GM12878 (cell line): Measurements from ENCODE around the gene PTPN14. TPM values are rescaled to one million over a fixed set of nuclear protein-coding genes. Genes with fewer than 3 reads are reported as not detected.

Experiments used
- ATAC-seq: fragments of 200-7000 bp; cut with Tn5 transposase; 3 replicates; pipeline ENCODE4 v1.9.1; 2020; ENCODE audit warnings: mild to moderate bottlenecking, moderate library complexity
- BruUV-seq: library from RNA; stranded (reverse); fragments of 400-500 nt; replicated peaks from 2 replicates; lab custom pipeline; 2021; lab: Mats Ljungman, UMichigan
- CTCF ChIA-PET: fragments of 300-600 bp; sonication (Branson Sonifier 250); formaldehyde crosslinking; extraction: SDS; loops from one replicate; lab custom pipeline; 2021; ENCODE audit warnings: inconsistent platforms; lab: Yijun Ruan, JAX
- POLR2A ChIA-PET: fragments of 350-600 bp; formaldehyde crosslinking; extraction: SDS; loops from one replicate; lab custom pipeline; 2021; ENCODE audit warnings: inconsistent platforms; lab: Charles Lee
- RAD21 ChIA-PET: fragments of 300-600 bp; sonication (Branson Sonifier 250); formaldehyde crosslinking; loops from one replicate; lab custom pipeline; 2023; ENCODE audit warnings: antibody characterized with exemption; ENCODE audit not compliant: unreplicated experiment; lab: Charles Lee
- SMC1A ChIA-PET: fragments of 300-600 bp; sonication (Branson Sonifier 250); formaldehyde crosslinking; loops from one replicate; lab custom pipeline; 2023; ENCODE audit not compliant: unreplicated experiment, uncharacterized antibody; lab: Charles Lee
- DNase-seq: peaks from one replicate; pipeline ENCODE4 v3.0.0-alpha.2; 2011; ENCODE audit warnings: low read depth, low spot score
- FAIRE-seq: peaks from 3 replicates; lab custom pipeline; 2011; peaks lifted over from hg19 to GRCh38; lab: Jason Lieb, UNC
- H2AFZ ChIP-seq: 2 replicates; pipeline ENCODE4 v1.6.0; 2011; ENCODE audit warnings: low read depth, low read length, control low read depth; ENCODE audit not compliant: control insufficient read depth
- H3K27ac ChIP-seq: 2 replicates; pipeline ENCODE4 v1.5.1; 2011; ENCODE audit warnings: control low read depth; ENCODE audit not compliant: control insufficient read depth, insufficient read depth
- H3K27me3 ChIP-seq, 2 experiments: replicated peaks in 1 of 2; 2 replicates each; pipeline versions ENCODE4 v1.6.0 to v1.6.1; 2011; ENCODE audit warnings: low read length in 1 of 2; ENCODE audit not compliant: control insufficient read depth in 2 of 2, insufficient read depth in 2 of 2
- H3K36me3 ChIP-seq, 2 experiments: 2 replicates each; pipeline ENCODE4 v1.5.1; 2011; ENCODE audit warnings: low read length in 1 of 2; ENCODE audit not compliant: control insufficient read depth in 2 of 2, insufficient read depth in 2 of 2
- H3K4me1 ChIP-seq: 2 replicates; pipeline ENCODE4 v1.6.1; 2011; ENCODE audit warnings: mild to moderate bottlenecking, low read length, moderate library complexity, mixed read lengths; ENCODE audit not compliant: control insufficient read depth, insufficient read depth
- H3K4me2 ChIP-seq: 2 replicates; pipeline ENCODE4 v1.6.0; 2011; ENCODE audit warnings: control low read depth; ENCODE audit not compliant: control insufficient read depth, insufficient read depth
- H3K4me3 ChIP-seq: fragments of 200-600 bp; sonication (generic); 2 replicates; pipeline ENCODE4 v1.5.1; 2016
- H3K79me2 ChIP-seq: 2 replicates; pipeline ENCODE4 v1.6.0; 2011; ENCODE audit warnings: low read length; ENCODE audit not compliant: control insufficient read depth, insufficient read depth
- H3K9ac ChIP-seq: 2 replicates; pipeline ENCODE4 v1.8.0; 2011; ENCODE audit warnings: low read length, control low read depth, mixed read lengths; ENCODE audit not compliant: control insufficient read depth, insufficient read depth
- H3K9me3 ChIP-seq: replicated peaks from 3 replicates; pipeline ENCODE4 v1.5.1; 2011; ENCODE audit warnings: mild to moderate bottlenecking, low read length; ENCODE audit not compliant: control insufficient read depth, insufficient read depth
- H4K20me1 ChIP-seq: 2 replicates; pipeline ENCODE4 v1.6.0; 2011; ENCODE audit not compliant: control insufficient read depth, insufficient read depth
- BACH1 ChIP-seq: fragments of 450-650 bp; IDR thresholded peaks from 2 replicates; pipeline ENCODE4 v1.6.1; 2017; ENCODE audit warnings: mild to moderate bottlenecking, borderline replicate concordance
- BRCA1 ChIP-seq: IDR thresholded peaks from 2 replicates; pipeline ENCODE4 v1.6.1; 2011; ENCODE audit warnings: low read depth, low read length, improper control_type of control experiment
- CREB1 ChIP-seq: IDR thresholded peaks from 2 replicates; pipeline ENCODE4 v1.6.1; 2012; ENCODE audit warnings: low read depth, mild to moderate bottlenecking, inconsistent platforms
- GATAD2B ChIP-seq: fragments of 450-650 bp; conservative IDR thresholded peaks from 2 replicates; pipeline ENCODE4 v1.6.1; 2017; ENCODE audit warnings: low read depth, mild to moderate bottlenecking, moderate library complexity
- JUND ChIP-seq: IDR thresholded peaks from 2 replicates; pipeline ENCODE4 v1.6.1; 2012; ENCODE audit warnings: low read depth, mild to moderate bottlenecking, low read length, improper control_type of control experiment, moderate library complexity
- MEF2B ChIP-seq: fragments of 450-650 bp; IDR thresholded peaks from 2 replicates; pipeline ENCODE4 v1.6.1; 2018; ENCODE audit warnings: mild to moderate bottlenecking, moderate library complexity; ENCODE audit not compliant: partially characterized antibody, poor library complexity, severe bottlenecking
- MXI1 ChIP-seq: fragments of 150-350 bp; IDR thresholded peaks from 2 replicates; pipeline ENCODE4 v1.6.1; 2011; ENCODE audit warnings: low read depth, mild to moderate bottlenecking, inconsistent platforms, low read length, improper control_type of control experiment
- MYB ChIP-seq: fragments of 150-350 bp; IDR thresholded peaks from 2 replicates; pipeline ENCODE4 v1.6.1; 2014; ENCODE audit warnings: mild to moderate bottlenecking, low read depth, low read length, borderline replicate concordance
- SMAD5 ChIP-seq: IDR thresholded peaks from 2 replicates; pipeline ENCODE4 v1.6.1; 2016; ENCODE audit warnings: antibody characterized with exemption, low read depth
- SREBF2 ChIP-seq: IDR thresholded peaks from 2 replicates; pipeline ENCODE4 v1.6.1; 2012; ENCODE audit warnings: mild to moderate bottlenecking, low read length
- TBL1XR1 ChIP-seq: IDR thresholded peaks from 2 replicates; pipeline ENCODE4 v1.6.1; 2012; ENCODE audit warnings: low read depth, low read length, improper control_type of control experiment
- ZBTB33 ChIP-seq: fragments of 450-650 bp; IDR thresholded peaks from 2 replicates; pipeline ENCODE4 v1.6.1; 2017; ENCODE audit warnings: mild to moderate bottlenecking
- ZNF217 ChIP-seq: fragments of 450-650 bp; IDR thresholded peaks from 2 replicates; pipeline ENCODE4 v1.6.1; 2017; ENCODE audit warnings: antibody characterized with exemption, mild to moderate bottlenecking
- WGBS: methylation state at CpG from one replicate; pipeline ENCODE4 v1.1.6; 2016; ENCODE audit warnings: low lambda C conversion rate; ENCODE audit not compliant: insufficient replicate concordance, insufficient coverage; ENCODE audit errors: missing lambda C conversion rate; 5-methylcytosine and 5-hydroxymethylcytosine counted together
- in situ Hi-C: fragments of 300-500 bp; cut with MboI; formaldehyde crosslinking; loops from 9 replicates; pipeline ENCODE4 v1.14.3; 2018; ENCODE audit warnings: mixed read lengths
- intact Hi-C: fragments of 100-400 bp; cut with micrococcal nuclease; formaldehyde crosslinking; loops from one replicate; pipeline ENCODE4 v1.14.2; 2022; ENCODE audit not compliant: unreplicated experiment
- polyA plus RNA-seq, 11 experiments: library from polyadenylated mRNA; depleted of rRNA in 4 of 11; unstranded in 6 of 11; stranded (reverse) in 5 of 11; fragments of >200 nt; fragmentation: Nextera tagmentation in 4 of 11; fragmentation: Illumina TruSeq in 1 of 11; extraction: Ambion mirVana in 4 of 11; extraction: Trizol in 1 of 11; gene quantifications; 1 replicate in 1 of 11; 2 replicates in 10 of 11; pipeline versions ENCODE4 v1.2.1 to v1.2.3, GENCODE V29; 2011 to 2016; ENCODE audit warnings: inconsistent platforms in 2 of 11, missing spikeins in 2 of 11, low read depth in 1 of 11
- total RNA-seq, 4 experiments: library from RNA; depleted of rRNA in 3 of 4; stranded (reverse); fragments of >200 nt in 3 of 4; fragmentation: Illumina TruSeq in 1 of 4; extraction: Trizol in 1 of 4; gene quantifications; 2 replicates each; pipeline versions ENCODE4 v1.2.1 to v1.2.3, GENCODE V29; 2013 to 2021

The PTPN14 gene
- total and polyA plus RNA-seq, 10 of the 15 experiments (the other 5 are each of a cell fraction or from before 2014, with no cell fraction given), result 0.05 to 5.1 (median 0.44) TPM

GRCh38 chr1:214458541-214458940, 92.9 kb downstream of the PTPN14 start:
- no peaks in the 10 kb centered on the region for H3K36me3 ChIP-seq
- intact Hi-C loops, result no loop called here
- no peak for FAIRE-seq

More at GRCh38 chr1:214458541-214458940, 92.9 kb downstream of the PTPN14 start:
- RAD21 ChIA-PET, result interaction anchor here (1.1 to 2.0 kb wide), 5 partner anchors 14 to 62 kb away, joined by 3 to 7 read pairs (median 3); no protein-coding TSS in a partner anchor
- in situ Hi-C loops, result no loop called here
- no peaks in the 10 kb centered on the region; a peak in 1 of 4 replicates for H3K27me3 ChIP-seq
- no peaks in the 10 kb centered on the region for H4K20me1 ChIP-seq
- CTCF ChIA-PET, result interaction anchor here (0.9 to 2.9 kb wide), 4 partner anchors 13 to 126 kb away, joined by 3 to 15 read pairs (median 5); no protein-coding TSS in a partner anchor
- POLR2A ChIA-PET, result interaction anchor here (0.7 to 1.5 kb wide), 4 partner anchors 13 to 92 kb away, joined by 3 to 8 read pairs (median 5); no protein-coding TSS in a partner anchor
- ATAC-seq (no peak), DNase-seq (no peak)
- no peak overlapping the region for H2AFZ ChIP-seq
- no peak overlapping the region for H3K4me3 ChIP-seq
- TF ChIP-seq GATAD2B (no peak), SMAD5 (no peak), CREB1 (no peak), MXI1 (no peak), MYB (no peak), SREBF2 (no peak), JUND (no peak), TBL1XR1 (no peak), BRCA1 (no peak), MEF2B (no peak), BACH1 (no peak), ZNF217 (no peak), ZBTB33 (no peak)
- H3K79me2 ChIP-seq, result no peaks in the 10 kb centered on the region
- H3K27ac ChIP-seq, result no peak overlapping the region
- SMC1A ChIA-PET, result interaction anchor here (0.7 to 4.6 kb wide), 14 partner anchors 9 to 141 kb away, joined by 3 to 25 read pairs (median 3); no protein-coding TSS in a partner anchor
- H3K4me1 ChIP-seq, result no peaks in the 10 kb centered on the region
- H3K4me2 ChIP-seq, result no peak overlapping the region
- no peak overlapping the region for H3K9ac ChIP-seq
- 7% methylated on average over 1 of the region's 1 CpG for WGBS
- no TSS peak for BruUV-seq
- no peaks in the 10 kb centered on the region for H3K9me3 ChIP-seq
